Subcutaneous adipose tissue (tissue), 4 donors: ENCODE data around the gene CORO7. TPM values are rescaled to one million over a fixed set of nuclear protein-coding genes. Genes with fewer than 3 reads are reported as not detected.

ENCODE experiments used
- CTCF ChIP-seq: fragments of 450-650 bp; IDR thresholded peaks from one replicate; pipeline ENCODE4 v1.5.1; 2016; ENCODE audit warnings: low read depth, mild to moderate bottlenecking, control low read depth, antibody characterized with exemption, moderate library complexity
- total RNA-seq, 4 donors: library from RNA; depleted of rRNA; stranded (reverse); fragments of >200 nt; gene quantifications; one replicate each; pipeline ENCODE4 v1.1.0, GENCODE V29; 2016

CORO7 gene
- total RNA-seq, 4 donors from 2014 or later: 15.5 to 40.9 (median 24.7) TPM

- TF ChIP-seq CTCF: no peak
These were observed 84.3 kb downstream of the CORO7 start for GRCh38 chr16:4332083-4332482.

GRCh38 chr16:4330277-4330874 lies 86.0 kb downstream of the CORO7 start:
- TF ChIP-seq CTCF: no peak

- TF ChIP-seq CTCF: no peak
These were observed 87.3 kb downstream of the CORO7 start for GRCh38 chr16:4328782-4329775.

GRCh38 chr16:4328046-4328781 lies 88.2 kb downstream of the CORO7 start:
- no peak for TF ChIP-seq CTCF

GRCh38 chr16:4327386-4328045 lies 88.9 kb downstream of the CORO7 start:
- TF ChIP-seq CTCF: no peak

- no peak for TF ChIP-seq CTCF
These were observed 91.1 kb downstream of the CORO7 start for GRCh38 chr16:4325253-4325758.
